ENCODE results near the gene FAS.

Gene FAS

GRCh38 chr10:88975377-88975720, 15.2 kb upstream of the FAS start:
- no peak for TF ChIP-seq CTCF (conservative IDR thresholded peaks at IDR 0.05; ENCODE audit: low read depth)
- ChIA-PET POLR2A (ENCODE audit: low non-redundant PET) (no interaction called here), CTCF (interaction anchor here (1.0 to 2.5 kb wide), 2 partner anchors 12 to 41 kb away, joined by 5 read pairs; no protein-coding TSS in a partner anchor)
- H3K27ac ChIP-seq = no peak overlapping the region
- no peak for DNase-seq (ENCODE audit: low spot score)

- ChIA-PET POLR2A (ENCODE audit: low non-redundant PET) (no interaction called here), CTCF (interaction anchor here (0.6 to 1.3 kb wide), 2 partner anchors 9 to 19 kb away, joined by 3 to 7 read pairs; no protein-coding TSS in a partner anchor)
- DNase-seq (ENCODE audit: low spot score) = no peak
- H3K27ac ChIP-seq = no peak overlapping the region
- TF ChIP-seq CTCF (conservative IDR thresholded peaks at IDR 0.05; ENCODE audit: low read depth) = no peak
Observed at GRCh38 chr10:88978463-88978862, 12.1 kb upstream of the FAS start.

GRCh38 chr10:88979153-88979562, 11.4 kb upstream of the FAS start:
- DNase-seq (ENCODE audit: low spot score) = no peak
- no peak overlapping the region for H3K27ac ChIP-seq
- POLR2A ChIA-PET (ENCODE audit: low non-redundant PET) = no interaction called here
- CTCF ChIA-PET = interaction anchor here (0.6 to 1.3 kb wide), 2 partner anchors 8 to 169 kb away, joined by 4 to 7 read pairs; no protein-coding TSS in a partner anchor
- no peak for TF ChIP-seq CTCF (conservative IDR thresholded peaks at IDR 0.05; ENCODE audit: low read depth)

- POLR2A ChIA-PET (ENCODE audit: low non-redundant PET) = no interaction called here
- no peak overlapping the region for H3K27ac ChIP-seq
- no peak for DNase-seq (ENCODE audit: low spot score)
- TF ChIP-seq CTCF (conservative IDR thresholded peaks at IDR 0.05; ENCODE audit: low read depth) = no peak
- CTCF ChIA-PET = interaction anchor here (0.6 kb wide), 1 partner anchor 270 kb away, joined by 5 read pairs; no protein-coding TSS in a partner anchor
Observed at GRCh38 chr10:88979603-88980002, 11.0 kb upstream of the FAS start.

GRCh38 chr10:88980247-88980646, 10.4 kb upstream of the FAS start:
- TF ChIP-seq CTCF (conservative IDR thresholded peaks at IDR 0.05; ENCODE audit: low read depth) = no peak
- ChIA-PET POLR2A (ENCODE audit: low non-redundant PET) (no interaction called here), CTCF (interaction anchor here (0.6 kb wide), 1 partner anchor 269 kb away, joined by 5 read pairs; no protein-coding TSS in a partner anchor)
- no peak overlapping the region for H3K27ac ChIP-seq
- no peak for DNase-seq (ENCODE audit: low spot score)

GRCh38 chr10:88980800-88981199, 9.8 kb upstream of the FAS start:
- ChIA-PET CTCF (no interaction called here), POLR2A (ENCODE audit: low non-redundant PET) (no interaction called here)
- no peak for TF ChIP-seq CTCF (conservative IDR thresholded peaks at IDR 0.05; ENCODE audit: low read depth)
- DNase-seq (ENCODE audit: low spot score) = no peak
- no peak overlapping the region for H3K27ac ChIP-seq

GRCh38 chr10:88981435-88981834, 9.2 kb upstream of the FAS start:
- POLR2A ChIA-PET (ENCODE audit: low non-redundant PET) = no interaction called here

More at GRCh38 chr10:88981435-88981834, 9.2 kb upstream of the FAS start:
- no peak overlapping the region for H3K27ac ChIP-seq
- no peak for DNase-seq (ENCODE audit: low spot score)
- TF ChIP-seq CTCF (conservative IDR thresholded peaks at IDR 0.05; ENCODE audit: low read depth) = no peak
- CTCF ChIA-PET = no interaction called here
